A549 (cell line): ENCODE measurements around the gene OR52N4. TPM values are rescaled to one million over a fixed set of nuclear protein-coding genes. Genes with fewer than 3 reads are reported as not detected.

Experiments used
- ATAC-seq, 2 experiments: fragments of 200-7000 bp in 1 of 2; fragments of >200 bp in 1 of 2; cut with Nextera tagmentation in 1 of 2; cut with Tn5 transposase in 1 of 2; 3 replicates each; pipeline versions ENCODE4 v1.8.0 to v1.9.1; 2018 to 2020; ENCODE audit warnings: mild to moderate bottlenecking in 1 of 2, moderate library complexity in 1 of 2
- CTCF ChIA-PET: fragments of 300-600 bp; sonication (Branson Sonifier 250); formaldehyde crosslinking; extraction: SDS; loops from one replicate; lab custom pipeline; 2021; ENCODE audit warnings: antibody characterized with exemption, inconsistent platforms; lab: Yijun Ruan, JAX
- POLR2A ChIA-PET: fragments of 350-600 bp; formaldehyde crosslinking; extraction: SDS; loops from one replicate; lab custom pipeline; 2021; ENCODE audit warnings: antibody characterized with exemption, inconsistent platforms; lab: Yijun Ruan, JAX
- DNase-seq, 2 experiments: peaks; one replicate each; pipeline versions ENCODE4 v3.0.0 to v3.0.0-alpha.2; 2011 to 2016; ENCODE audit warnings: low read depth in 1 of 2, low spot score in 1 of 2
- FAIRE-seq: peaks from 2 replicates; lab custom pipeline; 2011; peaks lifted over from hg19 to GRCh38; lab: Jason Lieb, UNC
- H3K27ac ChIP-seq, 2 experiments: fragments of >200 bp; sonication (Bioruptor Twin); formaldehyde crosslinking; 3 replicates each; pipeline ENCODE4 v1.5.1; 2016 to 2017
- H3K4me1 ChIP-seq: fragments of >200 bp; sonication (Bioruptor Twin); formaldehyde crosslinking; 3 replicates; pipeline ENCODE4 v1.6.1; 2016
- H3K4me2 ChIP-seq: fragments of >200 bp; sonication (Bioruptor Twin); formaldehyde crosslinking; 3 replicates; pipeline ENCODE4 v1.6.1; 2016
- H3K4me3 ChIP-seq: fragments of >200 bp; sonication (Bioruptor Twin); formaldehyde crosslinking; 3 replicates; pipeline ENCODE4 v1.5.1; 2016
- H3K9me3 ChIP-seq: fragments of >200 bp; sonication (Bioruptor Twin); formaldehyde crosslinking; 3 replicates; pipeline ENCODE4 v1.6.1; 2016
- CEBPB ChIP-seq, 2 experiments: fragments of >200 bp in 1 of 2; sonication (Bioruptor Twin) in 1 of 2; formaldehyde crosslinking in 1 of 2; IDR thresholded peaks; 2 replicates each; pipeline ENCODE4 v1.6.1; 2012 to 2016
- CHD4 ChIP-seq: fragments of 200-600 bp; sonication (generic); IDR thresholded peaks from 2 replicates; pipeline ENCODE4 v1.6.1; 2016; ENCODE audit warnings: antibody characterized with exemption, mild to moderate bottlenecking, borderline replicate concordance
- EHMT2 ChIP-seq: fragments of 200-600 bp; sonication (generic); IDR thresholded peaks from 2 replicates; pipeline ENCODE4 v1.6.1; 2016; ENCODE audit warnings: antibody characterized with exemption, low read depth, mild to moderate bottlenecking, moderate library complexity
- FOSB ChIP-seq: fragments of 250-450 bp; sonication (Bioruptor Pico); IDR thresholded peaks from 2 replicates; pipeline ENCODE4 v1.5.0; 2020; ENCODE audit warnings: mild to moderate bottlenecking, moderate library complexity
- FOSL2 ChIP-seq, 2 experiments: fragments of 450-650 bp in 1 of 2; fragments of >200 bp in 1 of 2; sonication (Bioruptor Twin) in 1 of 2; formaldehyde crosslinking; IDR thresholded peaks; 2 replicates each; pipeline versions ENCODE4 v1.5.0 to v1.6.1; 2016 to 2020; ENCODE audit warnings: mild to moderate bottlenecking in 1 of 2, moderate library complexity in 1 of 2
- GATA3 ChIP-seq: IDR thresholded peaks from 2 replicates; pipeline ENCODE4 v1.6.1; 2012; ENCODE audit warnings: borderline replicate concordance
- JUNB ChIP-seq: fragments of >200 bp; sonication (Bioruptor Twin); formaldehyde crosslinking; IDR thresholded peaks from 2 replicates; pipeline ENCODE4 v1.6.1; 2016
- KDM1A ChIP-seq: fragments of 200-600 bp; sonication (generic); IDR thresholded peaks from 2 replicates; pipeline ENCODE4 v1.6.1; 2016; ENCODE audit warnings: low read depth, mild to moderate bottlenecking
- PHF8 ChIP-seq: fragments of 200-600 bp; sonication (generic); IDR thresholded peaks from 2 replicates; pipeline ENCODE4 v1.6.1; 2016; ENCODE audit warnings: low read depth, mild to moderate bottlenecking, antibody characterized with exemption, moderate library complexity, borderline replicate concordance
- SMC3 ChIP-seq: fragments of >200 bp; sonication (Bioruptor Twin); formaldehyde crosslinking; IDR thresholded peaks from 3 replicates; pipeline ENCODE4 v1.6.1; 2018; ENCODE audit warnings: inconsistent platforms
- TFCP2L1 ChIP-seq: fragments of 250-450 bp; sonication (Bioruptor Pico); IDR thresholded peaks from 2 replicates; pipeline ENCODE4 v1.5.0; 2021; ENCODE audit warnings: mild to moderate bottlenecking
- TP53 ChIP-seq: fragments of 250-450 bp; sonication (Bioruptor Pico); IDR thresholded peaks from 2 replicates; pipeline ENCODE4 v1.5.0; 2021; ENCODE audit warnings: mild to moderate bottlenecking, moderate library complexity
- ZFP36 ChIP-seq: fragments of 450-650 bp; IDR thresholded peaks from 2 replicates; pipeline ENCODE4 v1.6.1; 2014; ENCODE audit warnings: borderline replicate concordance; ENCODE audit not compliant: partially characterized antibody
- ZNF302 ChIP-seq: fragments of 250-450 bp; sonication (Bioruptor Pico); IDR thresholded peaks from 2 replicates; pipeline ENCODE4 v1.9.0; 2021; ENCODE audit warnings: inconsistent platforms, mild to moderate bottlenecking, moderate library complexity
- WGBS: methylation state at CpG from one replicate; pipeline ENCODE4 v1.1.6; 2017; ENCODE audit errors: missing lambda C conversion rate; 5-methylcytosine and 5-hydroxymethylcytosine counted together
- polyA plus RNA-seq, 4 experiments: library from polyadenylated mRNA; depleted of rRNA in 3 of 4; stranded (reverse); fragments of >200 nt; fragmentation: RNase III in 1 of 4; extraction: RNeasy Plus Mini Kit Qiagen cat#74134 plus additional on column Dnase treatment in 1 of 4; gene quantifications; 2 replicates in 3 of 4; 3 replicates in 1 of 4; pipeline ENCODE4 v1.2.3, GENCODE V29; 2011 to 2017
- TF ChIP-seq, protein P1 (sequence below): fragments of 150-350 bp; IDR thresholded peaks from 2 replicates; pipeline ENCODE4 v1.6.1; 2014; ENCODE audit warnings: low read depth, mild to moderate bottlenecking, low read length
- TF ChIP-seq, protein P2 (sequence below): fragments of >200 bp; sonication (Bioruptor Twin); formaldehyde crosslinking; IDR thresholded peaks from 2 replicates; pipeline ENCODE4 v1.6.1; 2016
- TF ChIP-seq, protein P3 (sequence below): IDR thresholded peaks from 2 replicates; pipeline ENCODE4 v1.6.1; 2012; ENCODE audit warnings: low read depth, borderline replicate concordance
- TF ChIP-seq, protein P4 (sequence below): fragments of 250-450 bp; sonication (Bioruptor Pico); IDR thresholded peaks from 2 replicates; pipeline ENCODE4 v1.5.0; 2021; ENCODE audit warnings: mild to moderate bottlenecking, moderate library complexity, borderline replicate concordance

Gene OR52N4
- polyA plus RNA-seq, 2 of the 4 experiments (the other 2 are of a cell fraction) = not detected

DNA sequence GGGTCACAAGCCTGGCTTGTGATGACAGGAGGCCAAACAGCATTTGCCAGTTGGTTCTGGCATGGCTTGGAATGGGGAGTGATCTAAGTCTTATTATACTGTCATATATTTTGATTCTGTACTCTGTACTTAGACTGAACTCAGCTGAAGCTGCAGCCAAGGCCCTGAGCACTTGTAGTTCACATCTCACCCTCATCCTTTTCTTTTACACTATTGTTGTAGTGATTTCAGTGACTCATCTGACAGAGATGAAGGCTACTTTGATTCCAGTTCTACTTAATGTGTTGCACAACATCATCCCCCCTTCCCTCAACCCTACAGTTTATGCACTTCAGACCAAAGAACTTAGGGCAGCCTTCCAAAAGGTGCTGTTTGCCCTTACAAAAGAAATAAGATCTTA is 17.0 kb upstream of the OR52N4 start:
- peak; percentile 79 to 80; a peak in 5 of 6 replicates for ATAC-seq
- H3K27ac ChIP-seq = peak overlapping the region; percentile 26 to 64; a peak in 4 of 6 replicates
- peaks cover 6% of the 10 kb centered on the region; the same call in 1 of the 3 replicates for H3K4me1 ChIP-seq
- peak in 1 of 2 experiments; percentile 15 for DNase-seq
- peak overlapping the region; percentile 46 for H3K4me2 ChIP-seq
- ChIA-PET CTCF (interaction anchor here (1.4 to 2.0 kb wide), 2 partner anchors 25 to 53 kb away, joined by 4 read pairs; no protein-coding TSS in a partner anchor), POLR2A (no interaction called here)
- 0 out of 3 replicates have a peak, but pooled peaks cover 4% of the 10 kb centered on the region for H3K9me3 ChIP-seq
- H3K4me3 ChIP-seq = no peak overlapping the region
- FAIRE-seq = no peak
- TF ChIP-seq ZNF302 (CRISPR knock-in tag) = no peak
- TF ChIP-seq, protein P1, sequence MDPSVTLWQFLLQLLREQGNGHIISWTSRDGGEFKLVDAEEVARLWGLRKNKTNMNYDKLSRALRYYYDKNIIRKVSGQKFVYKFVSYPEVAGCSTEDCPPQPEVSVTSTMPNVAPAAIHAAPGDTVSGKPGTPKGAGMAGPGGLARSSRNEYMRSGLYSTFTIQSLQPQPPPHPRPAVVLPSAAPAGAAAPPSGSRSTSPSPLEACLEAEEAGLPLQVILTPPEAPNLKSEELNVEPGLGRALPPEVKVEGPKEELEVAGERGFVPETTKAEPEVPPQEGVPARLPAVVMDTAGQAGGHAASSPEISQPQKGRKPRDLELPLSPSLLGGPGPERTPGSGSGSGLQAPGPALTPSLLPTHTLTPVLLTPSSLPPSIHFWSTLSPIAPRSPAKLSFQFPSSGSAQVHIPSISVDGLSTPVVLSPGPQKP = no peak
- TF ChIP-seq TFCP2L1 (CRISPR knock-in tag) = no peak
- TF ChIP-seq KDM1A = no peak
- TF ChIP-seq FOSB (CRISPR knock-in tag) = no peak
- TF ChIP-seq, protein P2, sequence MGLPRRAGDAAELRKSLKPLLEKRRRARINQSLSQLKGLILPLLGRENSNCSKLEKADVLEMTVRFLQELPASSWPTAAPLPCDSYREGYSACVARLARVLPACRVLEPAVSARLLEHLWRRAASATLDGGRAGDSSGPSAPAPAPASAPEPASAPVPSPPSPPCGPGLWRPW = no peak
- no peak for TF ChIP-seq CHD4
- TF ChIP-seq, protein P3, sequence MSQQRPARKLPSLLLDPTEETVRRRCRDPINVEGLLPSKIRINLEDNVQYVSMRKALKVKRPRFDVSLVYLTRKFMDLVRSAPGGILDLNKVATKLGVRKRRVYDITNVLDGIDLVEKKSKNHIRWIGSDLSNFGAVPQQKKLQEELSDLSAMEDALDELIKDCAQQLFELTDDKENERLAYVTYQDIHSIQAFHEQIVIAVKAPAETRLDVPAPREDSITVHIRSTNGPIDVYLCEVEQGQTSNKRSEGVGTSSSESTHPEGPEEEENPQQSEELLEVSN = no peak
- no peak for TF ChIP-seq FOSL2 (IDR thresholded peaks at IDR 0.05)
- 0 out of 2 replicates have a peak, but pooled peaks have one; percentile 3 for TF ChIP-seq FOSL2 (CRISPR knock-in tag; IDR thresholded peaks at IDR 0.05)
- no peak for TF ChIP-seq PHF8
- TF ChIP-seq CEBPB (IDR thresholded peaks at IDR 0.05) = peak in 1 of 2 experiments; percentile 71; a peak in 3 of 4 replicates
- no peak for TF ChIP-seq ZFP36
- peak; percentile 28; the same call in 1 of the 2 replicates for TF ChIP-seq JUNB
- TF ChIP-seq TP53 (CRISPR knock-in tag) = no peak
- no peak for TF ChIP-seq EHMT2
- TF ChIP-seq, all 56 proteins: peak for 3

DNA sequence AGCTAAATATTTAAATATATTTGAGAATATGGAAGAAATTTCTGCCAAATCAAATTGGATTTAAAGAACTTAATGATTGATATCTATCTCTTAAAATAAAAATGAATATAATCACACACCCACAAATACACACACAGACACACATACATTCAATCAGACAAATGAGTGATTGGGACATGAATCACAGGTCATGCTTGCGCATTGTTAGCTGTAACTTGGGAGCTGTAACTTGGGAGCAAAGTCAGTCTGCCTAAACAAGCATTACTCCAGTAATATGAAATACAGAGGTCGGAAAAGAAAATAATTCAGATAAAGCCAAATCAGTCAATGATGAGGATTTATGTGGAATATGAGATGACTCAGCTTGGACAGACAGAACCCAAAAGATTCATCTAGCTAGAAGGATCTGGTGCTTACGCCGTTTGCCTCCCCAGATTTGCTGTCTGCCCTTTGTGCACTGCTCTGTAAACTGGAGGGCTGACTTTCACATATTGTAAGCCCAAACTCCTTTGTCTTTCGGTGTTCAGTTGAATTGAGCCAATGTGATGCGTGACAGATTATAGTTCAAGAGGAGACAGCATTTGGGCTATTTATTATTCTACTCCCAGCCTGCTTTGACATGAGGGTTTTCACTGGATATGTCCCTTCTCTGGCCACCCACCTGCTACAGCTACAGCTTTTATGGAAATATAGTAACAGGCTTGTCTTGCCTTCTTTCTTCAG is 16.2 kb upstream of the OR52N4 start:
- POLR2A ChIA-PET = no interaction called here
- CTCF ChIA-PET = interaction anchor here (2.0 kb wide), 1 partner anchor 54 kb away, joined by 4 read pairs; no protein-coding TSS in a partner anchor
- no peak for FAIRE-seq
- 38% methylated on average over 6 of the region's 6 CpGs for WGBS
- TF ChIP-seq GATA3 = no peak
- no peak for TF ChIP-seq CHD4
- TF ChIP-seq, protein P4, sequence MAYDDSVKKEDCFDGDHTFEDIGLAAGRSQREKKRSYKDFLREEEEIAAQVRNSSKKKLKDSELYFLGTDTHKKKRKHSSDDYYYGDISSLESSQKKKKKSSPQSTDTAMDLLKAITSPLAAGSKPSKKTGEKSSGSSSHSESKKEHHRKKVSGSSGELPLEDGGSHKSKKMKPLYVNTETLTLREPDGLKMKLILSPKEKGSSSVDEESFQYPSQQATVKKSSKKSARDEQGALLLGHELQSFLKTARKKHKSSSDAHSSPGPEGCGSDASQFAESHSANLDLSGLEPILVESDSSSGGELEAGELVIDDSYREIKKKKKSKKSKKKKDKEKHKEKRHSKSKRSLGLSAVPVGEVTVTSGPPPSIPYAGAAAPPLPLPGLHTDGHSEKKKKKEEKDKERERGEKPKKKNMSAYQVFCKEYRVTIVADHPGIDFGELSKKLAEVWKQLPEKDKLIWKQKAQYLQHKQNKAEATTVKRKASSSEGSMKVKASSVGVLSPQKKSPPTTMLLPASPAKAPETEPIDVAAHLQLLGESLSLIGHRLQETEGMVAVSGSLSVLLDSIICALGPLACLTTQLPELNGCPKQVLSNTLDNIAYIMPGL = no peak
- no peak for TF ChIP-seq SMC3
- no peak overlapping the region for H3K4me3 ChIP-seq
- peak overlapping the region; percentile 26 to 48; a peak in 4 of 6 replicates for H3K27ac ChIP-seq
- peak overlapping the region; percentile 46 for H3K4me2 ChIP-seq
- H3K9me3 ChIP-seq = 0 out of 3 replicates have a peak, but pooled peaks cover 4% of the 10 kb centered on the region
- peaks cover 6% of the 10 kb centered on the region; the same call in 1 of the 3 replicates for H3K4me1 ChIP-seq
- peak in 1 of 2 experiments; percentile 18 for DNase-seq
- peak in 1 of 2 experiments; percentile 70; a peak in 3 of 6 replicates for ATAC-seq
